Activated naive CD8-positive, alpha-beta T cell treated with anti-CD3 and anti-CD28 coated beads, Interleukin-2, amount 50 U/mL, for 24 hours (primary cell): ENCODE data around the gene CDK8.

Experiments used
- ATAC-seq: fragments of 150-1000 bp; cut with Tn5 transposase; one replicate; pipeline ENCODE4 v1.10.0; 2021
- DNase-seq: peaks from one replicate; pipeline ENCODE4 v3.0.0; 2021
- H3K27ac Mint-ChIP-seq: one replicate; pipeline ENCODE4 v1.8.0; 2021; ENCODE audit warnings: mild to moderate bottlenecking, mixed read lengths
- H3K27me3 Mint-ChIP-seq: one replicate; pipeline ENCODE4 v1.8.0; 2021; ENCODE audit warnings: mixed read lengths
- H3K36me3 Mint-ChIP-seq: one replicate; pipeline ENCODE4 v1.8.0; 2021; ENCODE audit warnings: low read depth, mixed read lengths
- H3K4me1 Mint-ChIP-seq: one replicate; pipeline ENCODE4 v1.8.0; 2021; ENCODE audit warnings: mixed read lengths
- H3K4me3 Mint-ChIP-seq: one replicate; pipeline ENCODE4 v1.8.0; 2021; ENCODE audit warnings: mild to moderate bottlenecking, moderate library complexity, mixed read lengths
- H3K9me3 Mint-ChIP-seq: one replicate; pipeline ENCODE4 v1.8.0; 2021; ENCODE audit warnings: mixed read lengths

The CDK8 gene

GRCh38 chr13:26406791-26407190 is 152.9 kb downstream of the CDK8 start:
- no peaks in the 10 kb centered on the region for H3K27me3 Mint-ChIP-seq
- peaks cover 3% of the 10 kb centered on the region for H3K9me3 Mint-ChIP-seq
- ATAC-seq (no peak), DNase-seq (no peak)
- peaks cover 27% of the 10 kb centered on the region for H3K36me3 Mint-ChIP-seq
- no peaks in the 10 kb centered on the region for H3K4me1 Mint-ChIP-seq
- H3K27ac Mint-ChIP-seq = no peak overlapping the region
- no peak overlapping the region for H3K4me3 Mint-ChIP-seq

DNA sequence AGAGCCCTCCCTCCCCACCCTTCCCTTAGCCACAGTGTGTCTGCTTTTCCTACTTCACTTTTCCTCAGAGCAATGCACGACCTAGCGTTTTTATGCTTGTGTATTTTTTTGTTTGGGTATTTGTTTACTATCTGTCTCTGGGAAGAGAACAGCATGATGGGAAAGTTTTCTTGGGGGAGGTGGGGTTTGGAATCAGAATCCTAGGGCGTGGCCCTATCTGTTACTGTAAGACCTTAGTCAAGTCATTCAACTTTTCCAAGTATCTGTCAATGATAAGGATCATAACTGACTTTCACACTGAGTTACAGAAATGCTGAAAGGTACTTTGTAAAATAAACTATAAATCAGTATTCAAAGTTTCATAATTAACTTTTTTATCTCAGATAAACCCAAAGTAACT is 157.3 kb downstream of the CDK8 start:
- Mint-ChIP-seq H3K9me3 (peaks cover 9% of the 10 kb centered on the region), H3K36me3 (peaks cover 12% of the 10 kb centered on the region), H3K4me1 (no peaks in the 10 kb centered on the region), H3K27ac (no peak overlapping the region), H3K27me3 (no peaks in the 10 kb centered on the region), H3K4me3 (no peak overlapping the region)
- no peak for ATAC-seq
- no peak for DNase-seq

DNA sequence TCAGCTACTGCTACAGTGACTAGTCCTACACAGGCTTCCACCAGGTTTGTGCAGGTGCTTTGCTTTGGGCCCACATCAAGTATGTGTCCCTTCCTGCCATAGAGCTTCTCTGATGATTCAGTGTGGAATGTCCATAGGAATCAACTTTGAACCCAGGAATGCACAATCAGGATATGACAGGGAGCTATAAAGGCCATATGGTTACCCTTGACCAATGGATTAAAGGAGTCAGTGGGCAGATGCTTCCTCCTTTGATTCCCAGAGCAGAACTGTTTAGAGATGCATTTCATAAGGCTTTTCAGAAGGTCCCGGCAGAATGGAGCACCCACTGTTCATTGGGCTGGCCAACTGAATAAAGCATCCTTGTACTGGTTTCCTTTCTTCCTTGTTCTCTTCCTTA is 158.3 kb downstream of the CDK8 start:
- DNase-seq = no peak
- Mint-ChIP-seq H3K4me3 (no peak overlapping the region), H3K36me3 (peaks cover 2% of the 10 kb centered on the region), H3K4me1 (no peaks in the 10 kb centered on the region), H3K27me3 (no peaks in the 10 kb centered on the region), H3K27ac (no peak overlapping the region), H3K9me3 (peaks cover 9% of the 10 kb centered on the region)
- no peak for ATAC-seq

DNA sequence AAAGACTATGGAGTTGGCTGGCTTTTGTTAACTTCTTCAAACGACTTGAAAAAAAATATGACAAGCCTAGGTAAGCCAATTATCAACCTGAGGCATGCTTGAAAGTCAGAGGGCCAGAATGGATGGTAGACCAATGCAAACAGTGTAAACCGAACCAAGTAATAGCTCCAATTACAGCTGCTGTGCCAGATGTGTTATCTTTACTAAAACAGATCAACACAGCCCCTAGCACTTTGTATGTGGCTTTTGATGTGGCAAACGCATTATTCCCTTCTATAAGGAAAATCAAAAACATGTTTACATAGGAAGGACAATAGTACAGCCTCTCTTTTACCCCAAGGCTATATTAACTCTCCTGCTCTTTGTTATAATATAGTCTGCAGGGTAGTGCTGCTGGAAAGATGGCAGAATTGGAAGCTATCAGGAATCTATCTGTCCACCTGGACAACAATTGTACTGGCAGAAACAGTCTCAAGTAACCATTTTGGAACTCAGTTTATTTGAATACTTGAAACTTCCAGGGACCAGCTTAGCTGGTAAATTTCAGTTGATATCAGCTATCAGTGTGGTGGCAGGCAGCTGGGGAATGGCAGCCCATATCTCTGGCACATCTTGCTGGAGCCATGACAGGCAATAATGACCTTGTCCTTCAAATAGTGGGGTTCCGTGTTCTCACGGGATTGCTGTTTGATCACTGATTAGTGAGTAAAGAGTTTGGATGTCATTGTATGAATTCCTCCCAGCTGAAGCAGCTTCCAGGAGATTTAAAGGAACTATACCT is 159.2 kb downstream of the CDK8 start:
- H3K36me3 Mint-ChIP-seq = peaks cover 2% of the 10 kb centered on the region
- DNase-seq (no peak), ATAC-seq (no peak)
- no peak overlapping the region for H3K27ac Mint-ChIP-seq
- H3K27me3 Mint-ChIP-seq = no peaks in the 10 kb centered on the region
- H3K9me3 Mint-ChIP-seq = peaks cover 9% of the 10 kb centered on the region
- H3K4me3 Mint-ChIP-seq = no peak overlapping the region
- H3K4me1 Mint-ChIP-seq = no peaks in the 10 kb centered on the region

DNA sequence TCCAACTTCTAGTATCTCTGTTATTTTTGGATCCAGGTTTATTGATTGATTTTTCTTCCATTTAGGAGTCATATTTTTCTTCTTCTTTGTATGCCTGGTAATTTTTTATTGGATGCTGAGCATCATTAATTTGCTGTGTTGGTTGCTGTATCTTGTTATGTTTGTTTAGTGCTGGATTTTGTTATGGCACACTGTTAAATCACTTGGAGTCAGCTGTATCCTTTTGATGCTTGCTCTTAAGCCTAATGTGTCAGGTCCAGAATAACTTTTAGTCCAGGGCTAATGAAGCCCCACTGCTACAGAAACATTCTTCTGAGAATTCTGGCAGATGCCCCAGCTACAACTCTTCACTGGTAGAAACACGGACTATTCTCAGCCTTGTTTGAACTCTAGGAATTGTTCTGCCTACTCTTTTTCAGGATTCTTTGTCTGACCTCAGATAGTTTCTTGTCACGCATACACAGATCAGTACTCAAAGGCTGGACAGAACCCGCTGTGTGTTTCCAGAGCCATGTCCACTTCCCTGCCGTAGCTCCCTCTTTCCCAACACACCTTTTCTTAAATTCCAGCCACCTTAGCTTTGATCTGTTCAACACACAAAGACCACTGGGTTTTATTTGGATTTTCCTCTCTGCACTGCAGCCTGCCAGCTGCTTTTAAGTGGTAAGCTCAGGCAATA is 166.5 kb downstream of the CDK8 start:
- Mint-ChIP-seq H3K36me3 (no peaks in the 10 kb centered on the region), H3K9me3 (no peaks in the 10 kb centered on the region), H3K4me3 (no peak overlapping the region), H3K4me1 (no peaks in the 10 kb centered on the region), H3K27me3 (peaks cover 2% of the 10 kb centered on the region), H3K27ac (no peak overlapping the region)
- no peak for ATAC-seq
- DNase-seq = no peak

DNA sequence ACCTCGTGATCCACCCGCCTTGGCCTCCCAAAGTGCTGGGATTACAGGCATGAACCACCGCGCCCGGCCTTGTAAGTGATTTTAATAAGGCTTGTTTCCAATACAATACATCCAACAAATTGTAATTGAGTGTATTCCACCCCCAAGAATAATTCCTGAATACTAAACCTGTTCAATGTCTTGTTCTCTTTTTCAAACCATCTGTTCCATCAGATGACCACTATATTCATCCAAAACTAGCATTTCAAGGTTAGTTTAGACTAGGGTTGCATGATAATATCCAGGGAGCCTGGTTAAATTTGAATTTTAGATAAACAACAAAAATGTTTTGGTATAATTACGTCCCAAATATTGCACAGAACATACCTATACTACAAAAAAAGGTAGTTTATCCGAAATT is 168.1 kb downstream of the CDK8 start:
- DNase-seq (no peak), ATAC-seq (no peak)
- H3K4me3 Mint-ChIP-seq = no peak overlapping the region
- H3K4me1 Mint-ChIP-seq = no peaks in the 10 kb centered on the region
- H3K9me3 Mint-ChIP-seq = no peaks in the 10 kb centered on the region
- H3K27me3 Mint-ChIP-seq = peaks cover 8% of the 10 kb centered on the region
- no peaks in the 10 kb centered on the region for H3K36me3 Mint-ChIP-seq
- no peak overlapping the region for H3K27ac Mint-ChIP-seq

DNA sequence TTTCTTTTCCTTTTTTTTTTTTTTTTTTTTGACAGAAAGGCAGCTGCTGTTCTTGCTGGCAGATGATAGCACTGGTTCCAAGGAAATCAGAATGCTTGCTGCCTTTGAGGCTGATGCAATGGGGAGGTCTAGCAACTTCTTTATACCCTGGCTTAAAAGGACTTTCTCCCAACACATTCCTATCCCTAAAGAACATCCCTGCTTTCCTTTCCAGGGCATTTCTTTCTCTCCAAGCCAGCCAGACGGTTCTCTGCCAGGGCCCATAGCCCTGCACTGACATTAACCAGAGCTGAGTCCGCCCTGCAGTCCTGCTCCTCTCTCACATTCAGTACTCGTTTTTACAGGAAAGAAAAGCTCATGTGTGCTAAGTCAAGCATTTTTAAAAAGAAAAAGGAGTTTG is 169.7 kb downstream of the CDK8 start:
- H3K27me3 Mint-ChIP-seq = peaks cover 9% of the 10 kb centered on the region

GRCh38 chr13:26424181-26424580 is 170.3 kb downstream of the CDK8 start:
- H3K9me3 Mint-ChIP-seq = no peaks in the 10 kb centered on the region
- H3K4me3 Mint-ChIP-seq = no peak overlapping the region
- no peak for ATAC-seq
- no peak for DNase-seq
- H3K27me3 Mint-ChIP-seq = peaks cover 12% of the 10 kb centered on the region
- H3K36me3 Mint-ChIP-seq = no peaks in the 10 kb centered on the region
- no peaks in the 10 kb centered on the region for H3K4me1 Mint-ChIP-seq
- H3K27ac Mint-ChIP-seq = no peak overlapping the region

More for the DNA sequence above, 169.7 kb downstream of the CDK8 start:
- Mint-ChIP-seq H3K36me3 (no peaks in the 10 kb centered on the region), H3K9me3 (no peaks in the 10 kb centered on the region), H3K4me1 (no peaks in the 10 kb centered on the region), H3K27ac (no peak overlapping the region), H3K4me3 (no peak overlapping the region)
- ATAC-seq (no peak), DNase-seq (no peak)

DNA sequence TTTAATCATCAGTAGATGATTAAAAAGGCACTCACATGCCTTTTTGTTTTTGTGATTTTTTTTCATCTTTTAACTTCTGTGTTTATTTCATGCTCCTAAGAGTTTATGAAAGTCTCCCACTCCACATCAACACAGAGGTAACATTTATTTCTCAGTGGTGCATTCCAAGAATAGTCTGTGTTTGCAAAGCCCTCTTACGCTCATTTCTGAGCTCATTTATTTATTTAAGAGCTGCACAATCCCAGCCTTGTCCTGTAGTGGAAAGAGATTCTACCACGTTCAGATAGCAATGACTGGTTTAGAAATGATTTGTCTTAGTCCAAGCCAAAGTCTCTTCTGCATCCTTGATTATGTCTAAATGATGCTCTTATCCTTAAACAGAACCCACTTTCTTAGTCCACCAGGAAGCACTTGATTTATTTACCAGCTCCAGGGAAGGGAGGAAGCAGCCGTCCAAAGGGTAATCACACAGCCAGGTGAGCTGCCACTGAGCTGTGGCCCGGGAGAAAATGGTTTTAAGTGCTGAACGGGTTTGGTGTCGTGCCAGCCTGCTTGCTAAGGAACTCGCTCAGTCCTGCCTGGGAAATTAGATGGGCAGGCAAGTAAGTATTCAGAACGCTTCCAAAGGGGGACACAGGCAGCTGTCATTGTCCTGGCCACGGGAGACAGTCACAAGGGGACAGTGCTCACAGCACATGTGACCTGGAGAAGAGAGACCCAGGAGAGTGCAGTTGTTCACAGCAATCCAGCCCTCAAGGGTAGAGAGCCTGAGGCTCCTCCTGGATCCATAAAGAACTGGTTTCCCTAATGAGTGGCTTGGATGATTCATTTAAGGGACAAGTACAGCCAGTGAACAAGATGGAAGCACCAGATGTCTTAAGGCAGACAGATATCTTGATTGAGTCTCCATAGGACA is 171.8 kb downstream of the CDK8 start:
- DNase-seq (no peak), ATAC-seq (no peak)
- H3K27me3 Mint-ChIP-seq = peaks cover 13% of the 10 kb centered on the region
- H3K9me3 Mint-ChIP-seq = no peaks in the 10 kb centered on the region
- no peak overlapping the region for H3K27ac Mint-ChIP-seq
- H3K4me3 Mint-ChIP-seq = no peak overlapping the region
- no peaks in the 10 kb centered on the region for H3K4me1 Mint-ChIP-seq
- no peaks in the 10 kb centered on the region for H3K36me3 Mint-ChIP-seq

DNA sequence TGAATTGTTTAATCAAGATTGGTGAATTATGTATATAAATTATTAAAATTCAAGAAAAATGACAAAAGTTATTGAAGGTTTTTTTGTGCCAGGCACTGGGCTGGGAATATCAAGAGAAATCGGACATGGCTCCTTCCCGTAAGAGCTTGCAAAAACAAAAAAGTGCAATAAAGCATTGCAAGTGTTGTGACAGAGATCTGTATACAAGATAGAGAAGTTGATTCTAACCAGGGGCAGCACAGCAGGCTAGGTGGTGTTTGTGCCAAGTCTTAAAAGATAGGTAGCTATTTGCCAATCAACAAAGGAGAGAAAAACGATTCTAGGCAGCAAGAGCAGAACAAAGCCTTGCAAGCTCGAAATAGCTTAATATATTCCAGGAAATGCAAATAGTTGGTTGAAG is 179.8 kb downstream of the CDK8 start:
- ATAC-seq = no peak

GRCh38 chr13:26435171-26435570 is 181.2 kb downstream of the CDK8 start:
- DNase-seq = no peak
- Mint-ChIP-seq H3K4me3 (no peak overlapping the region), H3K36me3 (no peaks in the 10 kb centered on the region), H3K27ac (no peak overlapping the region), H3K27me3 (no peaks in the 10 kb centered on the region), H3K9me3 (peaks cover 17% of the 10 kb centered on the region), H3K4me1 (no peaks in the 10 kb centered on the region)
- ATAC-seq = no peak

More for the DNA sequence above, 179.8 kb downstream of the CDK8 start:
- H3K4me1 Mint-ChIP-seq = no peaks in the 10 kb centered on the region
- no peaks in the 10 kb centered on the region for H3K36me3 Mint-ChIP-seq
- H3K9me3 Mint-ChIP-seq = peaks cover 17% of the 10 kb centered on the region
- H3K4me3 Mint-ChIP-seq = no peak overlapping the region
- DNase-seq = no peak
- peaks cover 4% of the 10 kb centered on the region for H3K27me3 Mint-ChIP-seq
- no peak overlapping the region for H3K27ac Mint-ChIP-seq

- Mint-ChIP-seq H3K27ac (no peak overlapping the region), H3K9me3 (peaks cover 17% of the 10 kb centered on the region), H3K36me3 (no peaks in the 10 kb centered on the region), H3K4me1 (no peaks in the 10 kb centered on the region), H3K27me3 (no peaks in the 10 kb centered on the region), H3K4me3 (no peak overlapping the region)
- no peak for ATAC-seq
- no peak for DNase-seq
Measured at GRCh38 chr13:26435646-26436045, 181.7 kb downstream of the CDK8 start.

- no peaks in the 10 kb centered on the region for H3K27me3 Mint-ChIP-seq
- no peak for ATAC-seq
Measured at GRCh38 chr13:26436914-26437313, 183.0 kb downstream of the CDK8 start.

DNA sequence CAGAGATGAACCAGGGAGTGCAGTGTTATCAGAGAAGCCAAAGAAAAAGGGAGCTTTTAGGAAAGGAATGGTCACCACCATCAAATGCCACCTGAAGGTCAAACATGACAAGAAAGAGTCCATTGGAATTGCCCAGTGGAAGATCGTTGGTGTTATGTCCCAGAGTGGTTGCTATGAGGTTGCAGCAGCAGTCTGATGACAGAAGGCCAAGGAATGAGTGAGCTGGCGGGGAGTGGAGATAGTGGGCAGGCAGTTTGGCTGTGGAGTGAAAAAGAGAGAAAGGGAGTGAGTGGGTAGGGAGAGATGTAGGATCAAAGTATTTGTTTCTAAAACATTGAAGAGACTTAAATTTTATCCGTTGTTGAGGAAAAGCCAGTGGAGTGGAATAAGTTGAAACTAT is 186.2 kb downstream of the CDK8 start:
- Mint-ChIP-seq H3K4me3 (no peak overlapping the region), H3K36me3 (no peaks in the 10 kb centered on the region), H3K27me3 (no peaks in the 10 kb centered on the region), H3K9me3 (peaks cover 17% of the 10 kb centered on the region), H3K4me1 (no peaks in the 10 kb centered on the region), H3K27ac (no peak overlapping the region)
- DNase-seq (no peak), ATAC-seq (no peak)

More at GRCh38 chr13:26436914-26437313, 183.0 kb downstream of the CDK8 start:
- no peak for DNase-seq
- Mint-ChIP-seq H3K9me3 (peaks cover 17% of the 10 kb centered on the region), H3K4me1 (no peaks in the 10 kb centered on the region), H3K4me3 (no peak overlapping the region), H3K36me3 (no peaks in the 10 kb centered on the region), H3K27ac (no peak overlapping the region)
